GM18870 (cell line): Measurements from ENCODE around the gene PACSIN1.
"Not testable (repeated sequence)": the region's sequence is repeated elsewhere in the genome, so short reads cannot be mapped to it uniquely, and the experiment has no call there.

Experiments used
- ATAC-seq: cut with Tn5 transposase; IDR thresholded peaks from one replicate; pipeline ENCODE4 v1.9.1; 2021; ENCODE audit warnings: moderate library complexity; ENCODE audit not compliant: unreplicated experiment

PACSIN1 gene

GRCh38 chr6:34457742-34458735 is 7.8 kb upstream of the PACSIN1 start:
- no peak for ATAC-seq

GRCh38 chr6:34459899-34460593 is 5.8 kb upstream of the PACSIN1 start:
- no peak for ATAC-seq

- ATAC-seq: no peak
These were observed 4.9 kb upstream of the PACSIN1 start for GRCh38 chr6:34460796-34461507.

- ATAC-seq: no peak
These were observed 3.9 kb upstream of the PACSIN1 start for GRCh38 chr6:34462010-34462409.

- no peak for ATAC-seq
These were observed 3.3 kb upstream of the PACSIN1 start for GRCh38 chr6:34462551-34462971.

- ATAC-seq: no peak
These were observed 2.6 kb upstream of the PACSIN1 start for GRCh38 chr6:34463299-34463698.

GRCh38 chr6:34463849-34464248 is 2.0 kb upstream of the PACSIN1 start:
- no peak for ATAC-seq

GRCh38 chr6:34466242-34467185 is 638 bp downstream of the PACSIN1 start:
- no peak for ATAC-seq

GRCh38 chr6:34468378-34468892 is 2.6 kb downstream of the PACSIN1 start:
- ATAC-seq: no peak

- ATAC-seq: no peak
These were observed 3.6 kb downstream of the PACSIN1 start for GRCh38 chr6:34469499-34469898.

- ATAC-seq: no peak
These were observed 6.5 kb downstream of the PACSIN1 start for GRCh38 chr6:34472425-34472824.

GRCh38 chr6:34473967-34474366 is 8.1 kb downstream of the PACSIN1 start:
- no peak for ATAC-seq

- ATAC-seq: no peak
These were observed 8.9 kb downstream of the PACSIN1 start for GRCh38 chr6:34474754-34475153.

GRCh38 chr6:34475238-34475682 is 9.4 kb downstream of the PACSIN1 start:
- ATAC-seq: no peak

GRCh38 chr6:34475767-34476328 is 10.0 kb downstream of the PACSIN1 start:
- no peak for ATAC-seq

- no peak for ATAC-seq
These were observed 10.6 kb downstream of the PACSIN1 start for GRCh38 chr6:34476447-34476846.

GRCh38 chr6:34476921-34477320 is 11.0 kb downstream of the PACSIN1 start:
- ATAC-seq: no peak

GRCh38 chr6:34478796-34479195 is 12.9 kb downstream of the PACSIN1 start:
- no peak for ATAC-seq

- ATAC-seq: not testable (repeated sequence)
These were observed 17.9 kb downstream of the PACSIN1 start for GRCh38 chr6:34483781-34484180.

GRCh38 chr6:34484391-34484790 is 18.5 kb downstream of the PACSIN1 start:
- ATAC-seq: no peak
